ENCODE results near the gene KIF7.

Gene KIF7

DNA sequence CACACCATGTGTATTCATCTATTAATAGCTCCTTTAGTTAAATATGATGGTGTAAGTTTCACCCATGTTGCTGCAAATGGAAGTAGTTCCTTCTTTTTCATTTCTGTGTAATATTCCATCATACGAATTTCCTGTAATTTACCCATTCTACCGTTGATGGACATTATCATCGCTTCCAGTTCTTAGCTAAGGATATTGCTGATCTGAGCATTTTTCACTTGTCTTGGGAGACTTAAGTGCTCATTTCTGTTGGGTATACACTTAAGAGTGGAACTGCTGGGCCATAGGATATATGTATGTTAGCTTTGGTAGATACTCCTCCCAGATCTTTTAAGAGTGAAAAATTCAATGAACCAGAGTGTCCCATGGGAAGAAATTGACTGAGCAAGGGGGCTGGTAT is 12.9 kb upstream of the KIF7 start:
- DNase-seq, result no peak

DNA sequence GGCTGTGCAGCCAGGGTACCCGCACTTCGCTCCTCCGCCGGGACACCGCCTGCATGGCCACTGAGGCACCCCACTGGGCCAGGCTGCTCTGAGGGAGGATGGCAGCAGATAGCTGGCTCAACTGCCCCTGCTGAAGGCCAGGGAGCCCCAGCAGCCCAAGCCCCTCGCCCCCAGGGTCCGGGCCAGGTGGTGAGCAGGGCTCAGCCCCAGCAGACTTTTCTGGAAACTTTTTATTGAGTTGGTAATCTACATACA is 12.4 kb upstream of the KIF7 start:
- DNase-seq, result no peak

DNA sequence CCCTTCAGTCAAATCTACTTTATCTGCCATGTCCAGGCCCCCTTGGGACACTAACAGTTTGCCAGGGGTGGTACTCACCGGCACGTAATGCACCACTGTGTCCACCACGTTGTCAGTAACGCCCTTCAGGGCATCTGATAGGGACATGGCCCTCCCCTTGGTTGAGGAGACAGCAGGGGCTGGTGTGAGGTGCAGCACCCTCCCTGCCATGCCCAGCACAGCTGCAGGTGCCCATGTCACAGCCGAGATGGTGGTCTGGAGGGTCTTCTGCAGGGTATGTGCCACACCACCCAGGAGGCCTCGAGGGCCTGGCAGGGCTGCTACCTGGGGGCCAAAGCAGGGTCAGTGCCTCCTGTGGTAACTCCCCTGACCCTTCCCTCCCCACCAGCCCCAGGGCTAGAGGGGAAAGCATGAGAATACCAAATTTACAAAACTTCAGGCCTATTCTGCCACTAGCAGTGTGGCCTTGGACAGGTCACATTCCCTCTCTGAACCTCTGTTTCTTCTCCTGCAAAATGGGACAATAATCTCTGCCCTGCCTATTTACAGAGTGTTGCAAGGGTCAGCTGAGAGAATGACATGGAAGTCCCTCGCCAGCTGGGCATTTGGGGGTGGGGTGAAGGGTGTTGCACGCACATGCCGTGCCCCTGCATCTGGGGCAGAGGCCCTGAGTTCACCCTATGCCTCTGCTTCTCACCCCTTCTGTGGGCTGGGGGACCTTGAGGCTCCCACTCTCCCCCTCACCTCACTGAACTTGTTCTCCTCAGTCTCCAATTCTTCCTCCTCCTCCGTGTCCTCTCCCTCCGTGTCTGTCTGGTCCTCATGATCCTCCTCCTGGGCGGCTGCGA is 11.8 kb upstream of the KIF7 start:
- DNase-seq, result no peak

DNA sequence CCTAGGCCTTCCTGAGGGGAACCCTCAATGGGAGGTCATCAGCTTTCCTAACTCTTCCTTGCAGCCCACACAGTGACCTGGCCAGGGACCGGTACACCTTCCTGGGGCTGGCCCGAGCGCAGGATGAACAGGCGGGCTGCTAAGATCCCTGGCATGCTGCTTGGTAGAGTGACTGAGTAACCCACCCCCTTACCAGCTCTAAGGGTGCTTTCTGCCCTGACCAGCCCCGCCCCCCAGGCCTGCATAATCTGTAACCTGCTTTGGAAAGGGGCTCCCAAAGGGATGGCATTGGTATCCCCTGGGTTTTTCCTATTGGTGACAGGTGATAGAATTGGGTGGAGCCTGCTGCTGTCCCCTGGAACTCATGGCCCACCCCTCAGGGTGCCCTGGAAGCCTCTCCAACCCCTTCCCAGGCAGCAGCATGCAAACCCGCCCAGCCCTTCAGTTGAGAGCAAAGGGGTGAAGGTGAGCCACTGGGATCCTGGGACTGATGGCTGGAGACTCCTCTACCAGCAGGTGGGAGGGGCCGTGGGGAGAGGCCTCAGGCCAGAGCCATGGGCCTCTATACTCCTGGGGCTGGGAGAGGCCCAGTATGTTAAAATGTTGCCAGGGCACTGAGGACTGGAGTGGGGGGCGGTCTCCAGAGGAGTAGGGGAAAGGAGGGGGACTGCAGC is 11.1 kb upstream of the KIF7 start:
- DNase-seq, result no peak

DNA sequence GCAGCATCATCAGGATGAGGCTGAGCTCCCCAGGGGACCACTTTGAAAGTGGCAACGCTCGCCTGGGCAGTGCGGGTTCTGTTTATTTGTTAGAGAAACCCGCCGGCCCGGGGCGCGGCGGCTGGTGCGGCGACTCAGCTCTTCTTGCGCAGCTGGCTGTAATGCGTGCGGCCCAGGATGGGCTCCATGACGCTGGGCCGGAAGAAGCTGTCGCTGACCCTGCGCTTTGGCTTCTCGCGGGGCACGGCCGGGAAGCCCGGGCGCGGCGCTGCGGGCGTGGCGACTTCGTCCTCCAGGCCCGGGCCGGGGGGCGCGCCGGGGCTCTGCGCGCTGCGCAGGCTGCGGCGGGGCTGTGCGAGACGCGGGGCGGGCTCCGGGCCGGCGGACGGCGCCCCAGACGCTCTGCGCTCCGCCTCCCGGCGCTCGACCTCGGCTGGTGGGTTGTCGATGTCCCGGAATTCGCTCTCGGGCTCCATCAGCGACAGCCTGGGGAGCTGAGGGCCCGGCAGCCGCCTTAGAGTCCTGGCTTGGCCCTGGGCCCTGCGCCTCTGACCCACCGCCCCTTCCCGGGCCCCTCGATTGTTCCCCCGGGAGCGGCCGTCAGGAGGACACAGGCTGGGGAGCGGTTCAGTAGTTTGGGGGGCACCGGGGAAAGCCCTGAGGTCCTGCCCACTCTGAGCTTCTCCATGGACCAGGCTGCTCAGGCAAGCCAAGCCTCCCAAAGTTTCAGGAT is 10.3 kb upstream of the KIF7 start:
- no peak for DNase-seq

DNA sequence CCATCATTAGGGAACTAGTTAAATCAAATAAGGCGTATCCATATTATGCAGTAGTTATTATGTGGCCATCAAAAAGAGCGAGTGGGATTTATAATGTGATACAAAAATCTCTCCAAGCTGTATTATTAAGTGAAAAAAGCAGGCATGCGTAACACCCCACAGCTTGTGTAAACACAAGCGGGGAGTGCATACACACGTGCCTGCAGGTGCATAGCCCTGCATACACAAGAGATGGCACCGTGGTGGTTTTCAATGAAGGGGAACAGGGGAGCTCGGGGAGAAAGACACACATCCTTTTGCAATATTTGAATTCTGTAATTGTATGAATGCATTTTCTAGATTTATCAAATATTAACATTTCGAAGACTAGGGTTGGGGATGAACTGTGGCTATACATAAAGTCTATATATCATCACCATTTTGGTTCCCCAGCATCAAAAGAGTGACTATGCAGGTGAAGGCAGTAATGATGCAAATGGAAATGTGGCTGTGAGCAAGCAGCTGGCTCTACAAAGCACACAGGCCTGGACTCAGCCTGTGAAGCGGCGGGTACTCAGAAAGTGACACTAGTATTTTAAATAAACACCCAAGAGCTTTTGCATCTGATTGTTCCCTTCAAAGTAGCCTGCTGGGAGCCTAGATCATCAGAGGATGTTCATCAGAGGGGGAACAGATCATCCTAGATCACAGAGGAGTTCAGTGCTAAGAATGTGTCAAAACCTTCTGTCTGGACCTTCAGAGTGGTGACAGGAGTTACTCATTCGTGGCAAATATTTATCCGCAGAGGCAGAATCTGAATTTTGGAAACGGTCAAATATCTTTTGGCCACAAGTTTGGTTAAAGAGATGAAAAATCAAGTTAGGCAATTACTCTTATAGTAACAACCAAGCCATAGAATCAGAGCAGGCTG is 9.4 kb upstream of the KIF7 start:
- no peak for DNase-seq

DNA sequence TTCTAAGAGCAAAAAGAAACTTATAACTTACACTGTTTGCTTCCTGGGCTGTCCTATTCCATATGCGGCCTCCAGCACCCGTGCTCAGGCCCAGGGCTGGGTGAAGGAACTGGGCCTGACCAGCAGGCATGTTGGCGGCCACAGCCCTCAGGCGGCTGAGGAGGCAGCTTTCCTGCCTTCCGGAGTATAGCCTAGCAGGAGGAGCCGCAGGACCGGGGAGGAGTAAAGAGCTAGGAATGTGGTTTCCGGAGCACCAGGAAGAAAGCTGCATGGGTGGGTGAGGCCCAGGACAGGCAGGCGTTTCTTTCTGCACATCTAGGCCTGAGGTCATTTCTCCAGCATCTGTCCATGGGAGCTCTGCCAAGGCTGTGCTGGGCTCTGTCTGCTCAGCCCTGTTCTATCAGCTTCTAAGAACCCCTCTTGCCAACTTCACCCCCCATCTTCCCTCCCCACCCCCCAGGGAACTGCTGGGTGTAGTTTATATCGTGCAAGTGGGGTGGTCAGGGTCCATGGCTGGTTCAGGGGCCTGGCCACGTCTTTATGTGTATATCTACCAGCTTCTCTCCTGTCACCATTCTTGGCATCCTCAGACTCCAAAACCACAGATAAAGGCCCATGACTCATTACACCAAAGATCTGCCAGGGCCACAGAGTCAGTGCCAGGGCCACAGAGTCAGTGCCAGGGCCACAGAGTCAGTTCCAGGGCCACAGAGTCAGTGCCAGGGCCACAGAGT is 7.8 kb upstream of the KIF7 start:
- DNase-seq, result no peak

DNA sequence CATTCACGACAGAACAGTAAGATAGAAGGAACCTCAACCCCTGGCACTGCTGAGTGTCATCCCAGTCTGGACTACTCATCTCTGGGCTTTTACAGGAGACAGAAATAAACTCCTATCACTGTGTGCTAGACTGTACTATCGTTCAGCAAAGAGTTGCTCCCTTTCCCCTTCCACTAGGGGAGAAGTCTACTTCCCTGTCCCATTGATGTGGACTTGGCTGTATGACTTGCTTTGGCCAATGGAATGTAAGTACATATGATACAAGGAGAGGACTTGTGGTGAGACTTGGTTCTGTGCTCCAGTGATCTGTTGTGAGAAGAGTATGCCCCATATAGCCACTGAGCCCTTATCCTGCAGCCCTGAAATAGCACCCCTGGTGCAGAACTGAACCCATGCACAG is 5.3 kb upstream of the KIF7 start:
- DNase-seq, result no peak

DNA sequence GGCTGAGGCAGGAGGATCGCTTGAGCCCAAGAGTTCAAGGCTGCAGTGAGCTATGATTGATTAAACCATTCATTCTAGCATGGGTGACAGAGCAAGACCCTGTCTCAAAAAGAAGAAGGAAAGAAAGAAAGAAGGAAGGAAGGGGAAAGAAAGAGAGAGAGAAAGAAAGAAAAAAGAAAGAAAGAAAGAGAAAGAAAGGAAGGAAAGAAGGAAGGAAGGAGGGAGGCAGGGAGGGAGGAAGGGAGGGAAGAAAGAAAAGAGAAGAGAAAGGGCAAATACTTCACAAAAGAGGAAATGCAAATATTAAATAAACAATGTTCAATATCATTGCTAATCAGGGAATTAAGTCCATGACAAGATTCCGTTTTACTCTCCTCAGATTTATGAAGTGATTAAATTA is 4.0 kb upstream of the KIF7 start:
- no peak for DNase-seq

DNA sequence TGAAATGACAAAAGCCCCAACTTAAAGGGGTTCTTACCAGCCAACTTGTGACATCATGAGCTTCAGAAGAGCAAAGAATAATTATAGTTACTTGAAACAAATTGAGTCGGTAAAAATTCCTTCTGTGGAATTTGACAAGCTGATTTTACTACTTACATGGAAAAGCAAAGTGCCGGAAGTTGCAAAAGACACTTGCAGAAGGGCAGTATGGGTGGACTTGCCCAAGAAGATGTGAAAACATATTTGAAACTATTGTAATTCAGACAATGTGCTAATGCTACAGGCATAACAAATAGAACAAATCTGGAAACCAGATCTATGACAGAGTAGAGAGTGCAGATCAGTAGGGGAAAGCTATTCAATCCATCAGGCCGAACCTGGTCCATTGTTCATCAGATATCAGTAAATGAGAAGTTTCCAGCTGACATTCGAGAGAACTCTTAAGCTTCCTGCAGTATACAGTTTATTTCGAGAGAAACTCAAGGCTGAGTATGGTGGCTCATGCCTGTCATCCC is 2.5 kb upstream of the KIF7 start:
- DNase-seq, result no peak

DNA sequence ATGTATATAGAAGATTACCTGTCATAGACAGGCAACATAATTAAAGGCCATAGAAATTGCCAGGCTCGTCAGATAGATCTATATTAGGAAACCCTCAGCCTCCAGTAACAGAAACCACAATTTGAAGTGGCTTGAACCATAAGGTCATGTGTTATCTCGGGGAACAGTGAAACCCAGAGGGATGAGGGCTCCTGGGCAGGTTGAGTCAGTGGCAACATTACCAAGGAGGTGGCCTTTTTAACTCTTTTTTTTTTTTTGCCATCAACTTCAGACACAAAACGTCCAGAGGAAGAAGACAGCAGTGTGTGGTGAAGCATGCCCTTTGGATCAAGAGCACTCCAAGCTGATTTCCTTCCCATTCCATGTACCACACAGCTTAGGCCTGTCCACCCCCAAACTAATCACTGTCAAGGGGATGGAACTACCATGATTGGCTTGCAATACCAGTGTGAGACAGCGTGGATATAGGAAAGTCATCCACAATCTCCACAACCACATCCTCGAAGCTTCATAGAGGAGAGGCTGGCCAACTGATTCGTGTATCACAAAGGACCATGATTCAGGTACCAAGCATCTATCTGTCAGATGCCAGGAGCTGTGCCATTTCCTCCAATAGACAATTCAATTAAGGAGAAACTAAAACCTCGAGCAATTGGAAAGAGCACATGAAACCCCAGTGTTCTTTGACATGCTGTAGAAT is 999 bp upstream of the KIF7 start:
- DNase-seq, result no peak

DNA sequence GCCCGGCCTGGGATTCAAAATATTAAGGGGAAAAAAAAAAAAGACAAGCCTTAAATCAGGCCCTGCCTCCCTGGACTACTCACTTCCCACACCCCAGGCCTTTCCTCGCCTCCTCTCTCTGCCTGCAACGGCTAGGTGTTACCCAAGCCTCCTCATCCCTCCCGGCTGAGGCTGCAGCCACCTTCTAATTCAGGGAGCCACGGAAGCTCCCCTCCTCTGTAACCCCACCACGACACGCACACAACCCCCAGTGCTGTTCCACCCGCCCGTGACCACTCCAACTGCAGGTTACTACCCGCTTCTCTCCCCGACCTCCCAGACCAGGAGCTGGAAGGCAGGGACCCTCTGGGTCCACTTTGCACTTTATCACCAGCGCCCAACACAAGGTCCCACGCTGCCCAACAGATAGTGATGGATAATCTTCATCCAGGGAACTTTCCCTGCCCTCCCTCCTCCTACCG is 936 bp downstream of the KIF7 start:
- DNase-seq, result no peak

DNA sequence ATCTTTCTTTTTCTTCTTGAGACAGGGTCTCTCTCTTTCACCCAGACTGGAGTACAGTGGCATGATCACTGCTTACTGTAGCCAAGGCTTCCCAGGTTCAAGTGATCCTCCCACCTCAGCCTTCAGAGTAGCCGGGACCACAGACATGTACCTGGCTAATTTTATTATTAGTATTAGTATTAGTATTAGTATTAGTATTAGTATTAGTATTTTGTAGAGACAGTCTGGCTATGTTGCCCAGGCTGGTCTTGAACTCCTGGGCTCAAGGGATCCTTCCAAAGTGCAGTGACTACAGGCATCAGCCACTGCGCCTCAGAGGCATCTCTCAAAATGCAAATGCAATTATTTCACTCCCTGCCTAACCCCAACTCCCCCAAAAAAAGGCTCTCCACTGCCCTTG is 1.7 kb downstream of the KIF7 start:
- no peak for DNase-seq

DNA sequence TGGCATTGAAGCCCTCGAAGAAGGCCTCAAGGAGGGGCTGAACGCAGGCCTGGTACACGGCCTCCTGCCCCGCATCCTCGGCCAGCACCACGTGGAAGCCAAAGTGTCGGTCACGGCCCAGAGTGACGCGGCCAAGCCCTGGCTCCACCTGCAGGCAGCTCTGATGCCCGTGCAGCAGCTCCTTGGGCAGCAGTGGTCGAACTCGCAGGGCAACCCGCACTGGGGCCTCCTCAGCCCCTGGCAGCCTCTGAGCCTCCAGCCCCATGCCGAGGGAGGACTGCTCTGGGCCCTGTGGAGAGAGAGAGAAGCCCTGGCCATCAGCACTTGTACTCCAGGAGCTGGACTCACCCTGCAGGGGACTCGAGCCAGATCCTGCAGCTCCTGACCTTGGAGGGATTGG is 2.6 kb downstream of the KIF7 start:
- DNase-seq, result no peak

DNA sequence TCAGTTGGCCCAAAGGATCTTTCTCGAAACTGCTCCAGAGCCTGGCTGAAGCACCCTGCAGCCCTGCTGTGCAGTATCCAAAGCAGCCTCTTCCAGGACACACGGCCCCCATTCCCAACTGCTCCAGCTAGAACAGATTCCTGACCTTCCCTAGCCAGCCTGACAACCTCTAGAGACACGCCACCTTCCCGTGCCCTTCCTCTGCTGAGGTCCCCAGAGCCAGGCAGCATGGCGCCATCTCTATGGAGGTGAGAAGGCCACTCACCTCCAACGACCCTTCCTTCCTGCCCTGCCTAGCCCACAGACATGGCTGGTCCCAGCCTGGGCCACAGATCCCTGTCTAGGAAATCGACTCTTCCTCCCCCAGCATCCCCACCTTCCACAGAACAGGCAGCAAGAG is 3.1 kb downstream of the KIF7 start:
- DNase-seq, result no peak

DNA sequence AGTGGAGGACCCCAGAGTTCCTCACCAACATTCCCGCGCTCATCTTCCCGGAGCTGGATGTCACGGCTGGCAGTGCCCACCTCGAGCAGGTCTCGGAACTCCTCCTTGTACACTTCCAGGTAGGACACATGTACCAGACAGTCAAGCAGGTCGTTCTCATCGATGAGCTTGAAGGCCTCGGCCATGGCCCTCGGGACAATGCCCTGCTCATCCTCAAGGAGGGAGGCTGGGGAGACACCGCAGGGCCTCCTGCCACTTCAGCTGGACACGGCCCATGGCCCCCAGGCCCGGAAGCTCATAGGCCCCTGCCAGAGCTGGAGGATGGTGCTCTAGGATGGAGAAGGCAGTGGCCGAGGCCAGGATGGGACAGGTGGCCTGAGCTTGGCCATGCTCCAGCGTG is 5.6 kb downstream of the KIF7 start:
- no peak for DNase-seq

DNA sequence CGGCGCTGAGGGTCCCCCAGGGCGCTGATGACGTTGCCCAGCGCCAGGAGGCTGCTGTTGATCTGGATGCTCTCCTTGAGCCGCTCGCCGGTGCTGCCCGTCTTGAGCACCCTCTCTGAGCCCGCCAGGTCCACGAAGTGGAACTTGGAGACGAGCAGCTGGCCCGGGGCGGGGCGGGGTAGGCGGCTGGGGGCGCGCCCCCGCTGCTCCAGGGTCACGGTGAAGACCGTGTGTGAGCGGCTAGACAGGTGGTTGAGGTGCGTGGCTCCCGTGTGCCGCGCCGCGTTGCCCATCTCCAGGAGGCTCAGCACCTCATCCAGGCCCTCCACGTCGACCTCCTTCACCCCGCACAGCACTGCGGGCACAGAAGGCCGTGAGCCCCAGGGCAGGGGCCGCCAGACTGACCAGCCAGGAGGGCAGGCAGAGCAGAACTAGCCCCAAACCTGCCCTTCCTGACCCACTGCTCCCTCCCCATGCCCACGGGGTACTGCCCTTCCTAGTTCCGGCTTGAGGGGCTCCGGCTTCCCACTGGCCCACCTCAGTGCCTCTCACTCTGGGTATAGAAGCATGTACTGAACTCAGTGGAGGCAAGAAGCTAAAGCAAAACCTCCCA is 6.1 kb downstream of the KIF7 start:
- DNase-seq, result no peak

DNA sequence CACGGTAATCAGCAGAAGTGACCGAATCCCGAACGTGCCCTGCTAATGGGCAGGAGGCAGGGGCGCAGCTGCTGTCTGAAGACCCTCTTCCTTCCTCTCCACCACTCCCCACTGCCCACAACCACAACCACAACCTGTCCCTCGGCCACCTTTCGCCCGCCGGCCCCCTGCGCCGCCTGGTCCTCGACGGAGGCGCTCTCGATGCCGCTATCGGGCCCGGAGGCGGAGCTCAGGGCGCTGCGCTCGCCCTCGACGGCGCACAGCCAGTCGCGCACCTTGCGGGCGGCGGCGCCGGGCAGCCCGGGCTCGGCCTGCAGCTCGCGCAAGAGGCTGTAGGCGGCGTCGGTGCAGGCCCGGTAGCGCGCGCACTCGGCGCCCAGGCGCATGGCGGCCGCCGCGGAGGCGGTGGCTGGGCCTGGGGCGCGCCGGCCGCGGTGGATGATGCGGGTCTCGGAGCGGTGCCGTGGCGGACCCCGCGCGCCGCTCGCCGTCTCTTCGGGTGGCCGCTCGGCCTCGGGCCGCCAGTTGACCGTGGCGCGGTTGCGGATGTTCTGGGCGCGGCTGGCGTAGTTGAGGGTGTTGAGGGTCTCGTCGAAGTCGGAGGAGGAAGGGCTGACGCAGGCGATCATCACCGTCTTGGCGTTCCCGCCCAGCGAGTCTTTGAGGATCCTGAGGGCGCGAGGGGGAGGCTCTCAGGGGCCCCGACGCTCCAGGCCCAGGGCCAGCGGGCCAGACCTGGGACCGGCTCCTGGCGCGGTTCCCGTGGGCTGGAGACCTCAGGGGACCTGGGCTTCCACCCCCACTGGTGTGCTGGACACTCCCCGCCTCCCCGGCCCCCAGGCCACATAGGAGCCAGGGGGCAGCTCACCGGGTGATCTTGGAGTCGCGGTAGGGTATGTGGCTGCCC is 6.9 kb downstream of the KIF7 start:
- DNase-seq, result no peak

DNA sequence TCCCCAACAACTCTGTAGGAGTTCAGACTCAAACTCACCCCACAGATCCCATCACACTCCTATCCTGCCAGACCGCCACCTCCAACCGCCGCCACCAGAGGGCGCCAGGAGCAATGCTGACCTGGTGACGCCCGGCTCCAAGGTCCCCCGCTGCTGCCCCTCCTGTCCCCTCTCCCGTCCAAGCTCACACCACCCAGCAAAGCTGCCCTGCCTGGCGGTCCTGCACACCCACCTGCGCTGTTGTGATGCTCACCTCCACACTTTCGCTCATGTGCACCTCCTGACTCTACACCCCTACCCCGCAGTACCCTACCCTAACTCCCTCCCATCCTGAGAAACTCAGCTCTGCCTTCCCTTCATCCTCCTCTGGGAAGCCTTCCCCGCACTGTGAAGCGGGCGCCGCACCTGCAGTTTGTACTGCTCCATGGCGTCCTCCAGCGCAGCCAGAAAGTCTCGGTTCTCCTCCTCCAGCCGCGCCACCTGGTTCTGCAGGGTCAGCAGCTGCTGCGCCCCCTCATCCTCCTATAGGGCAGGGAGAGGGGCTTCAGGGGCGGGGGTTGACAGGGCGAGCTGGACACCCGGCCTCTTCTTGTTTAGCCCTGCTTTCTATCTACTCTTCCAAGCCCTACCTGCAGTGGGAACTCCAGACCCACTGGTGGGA is 7.9 kb downstream of the KIF7 start:
- peak; percentile 75 for DNase-seq

All from activated CD4-positive, CD25-positive, alpha-beta regulatory T cell treated with anti-CD3 and anti-CD28 coated beads, Interleukin-2, amount 50 U/mL, for 72 hours (primary cell).